HG02763 (cell line): ENCODE data around the gene MYO18A.
A peak's percentile ranks its signal among the peaks of the same experiment; 100 is the strongest.
"Not testable (repeated sequence)": the region's sequence is repeated elsewhere in the genome, so short reads cannot be mapped to it uniquely, and the experiment has no call there.

ENCODE experiments used
- ATAC-seq: cut with Tn5 transposase; IDR thresholded peaks from one replicate; pipeline ENCODE4 v1.9.1; 2021; ENCODE audit warnings: mild to moderate bottlenecking, moderate library complexity; ENCODE audit not compliant: unreplicated experiment

Gene MYO18A

GRCh38 chr17:29195465-29196081 is 15.4 kb upstream of the MYO18A start:
- ATAC-seq = no peak

GRCh38 chr17:29194669-29195068 is 14.5 kb upstream of the MYO18A start:
- no peak for ATAC-seq

- no peak for ATAC-seq
These were observed 12.9 kb upstream of the MYO18A start for GRCh38 chr17:29193146-29193545.

GRCh38 chr17:29190592-29191207 is 10.5 kb upstream of the MYO18A start:
- ATAC-seq = no peak

- no peak for ATAC-seq
These were observed 9.8 kb upstream of the MYO18A start for GRCh38 chr17:29190039-29190438.

- ATAC-seq = no peak
These were observed 9.2 kb upstream of the MYO18A start for GRCh38 chr17:29189355-29189754.

GRCh38 chr17:29181226-29181625 is 1.0 kb upstream of the MYO18A start:
- no peak for ATAC-seq

GRCh38 chr17:29180788-29181160 is 576 bp upstream of the MYO18A start:
- no peak for ATAC-seq

- no peak for ATAC-seq
These were observed 765 bp downstream of the MYO18A start for GRCh38 chr17:29179232-29180033.

GRCh38 chr17:29178750-29179231 is 1.4 kb downstream of the MYO18A start:
- ATAC-seq = no peak

- ATAC-seq = no peak
These were observed 2.1 kb downstream of the MYO18A start for GRCh38 chr17:29177871-29178749.

- no peak for ATAC-seq
These were observed 2.7 kb downstream of the MYO18A start for GRCh38 chr17:29177541-29177870.

- ATAC-seq = peak; percentile 41
These were observed 3.4 kb downstream of the MYO18A start for GRCh38 chr17:29176558-29177351.

- no peak for ATAC-seq
These were observed 4.8 kb downstream of the MYO18A start for GRCh38 chr17:29175349-29175748.

GRCh38 chr17:29172589-29172988 is 7.6 kb downstream of the MYO18A start:
- no peak for ATAC-seq

- no peak for ATAC-seq
These were observed 9.5 kb downstream of the MYO18A start for GRCh38 chr17:29170682-29171081.

GRCh38 chr17:29169806-29170591 is 10.2 kb downstream of the MYO18A start:
- ATAC-seq = no peak

GRCh38 chr17:29168759-29169126 is 11.5 kb downstream of the MYO18A start:
- ATAC-seq = not testable (repeated sequence)

GRCh38 chr17:29168079-29168758 is 12.0 kb downstream of the MYO18A start:
- ATAC-seq = no peak
